IMR-90 (cell line): Measurements from ENCODE around the gene MALL. TPM values are rescaled to one million over a fixed set of nuclear protein-coding genes. Genes with fewer than 3 reads are reported as not detected.
"Not testable (repeated sequence)": the region's sequence is repeated elsewhere in the genome, so short reads cannot be mapped to it uniquely, and the experiment has no call there.

Experiments
- ATAC-seq: fragments of 200-7000 bp; cut with Tn5 transposase; 2 replicates; pipeline ENCODE4 v1.9.1; 2020; ENCODE audit warnings: low read depth, mild to moderate bottlenecking, moderate library complexity
- BruUV-seq: library from RNA; stranded (reverse); fragments of 400-500 nt; replicated peaks from 2 replicates; lab custom pipeline; 2021; lab: Mats Ljungman, UMichigan
- CTCF ChIA-PET: fragments of 300-600 bp; formaldehyde crosslinking; extraction: SDS; loops from one replicate; lab custom pipeline; 2021; ENCODE audit warnings: antibody characterized with exemption; lab: Yijun Ruan, JAX
- POLR2A ChIA-PET: fragments of 300-600 bp; sonication (Branson Sonifier 250); formaldehyde crosslinking; loops from one replicate; lab custom pipeline; 2022; ENCODE audit warnings: antibody characterized with exemption; ENCODE audit not compliant: unreplicated experiment; lab: Charles Lee
- DNase-seq: peaks from one replicate; pipeline ENCODE4 v3.0.0; 2013
- H2AFZ ChIP-seq: replicated peaks from 2 replicates; pipeline ENCODE3; 2013; ENCODE audit warnings: low read length, mild to moderate bottlenecking; ENCODE audit not compliant: poor library complexity
- H2AK5ac ChIP-seq: 2 replicates; pipeline ENCODE4 v1.6.1; 2013; ENCODE audit warnings: low read depth, low read length, inconsistent platforms
- H2AK9ac ChIP-seq: replicated peaks from 2 replicates; pipeline ENCODE3; 2013; ENCODE audit warnings: mild to moderate bottlenecking, low read depth, low read length, moderate library complexity; ENCODE audit not compliant: poor library complexity
- H2BK120ac ChIP-seq: 2 replicates; pipeline ENCODE4 v1.6.1; 2013; ENCODE audit warnings: low read depth, low read length, inconsistent platforms
- H2BK15ac ChIP-seq: 3 replicates; pipeline ENCODE4 v1.6.1; 2013; ENCODE audit warnings: low read depth, low read length, inconsistent platforms
- H2BK20ac ChIP-seq: 2 replicates; pipeline ENCODE4 v1.6.1; 2013; ENCODE audit warnings: low read depth, mild to moderate bottlenecking, inconsistent platforms, low read length, moderate library complexity
- H2BK5ac ChIP-seq: 2 replicates; pipeline ENCODE4 v1.6.1; 2013; ENCODE audit warnings: mild to moderate bottlenecking, low read depth, low read length, inconsistent platforms; ENCODE audit not compliant: poor library complexity, severe bottlenecking
- H3K14ac ChIP-seq: replicated peaks from 2 replicates; pipeline ENCODE4 v1.6.1; 2013; ENCODE audit warnings: low read depth, low read length, inconsistent platforms
- H3K18ac ChIP-seq: 2 replicates; pipeline ENCODE4 v1.6.1; 2013; ENCODE audit warnings: low read depth, low read length, control low read depth
- H3K23ac ChIP-seq: 2 replicates; pipeline ENCODE4 v1.6.1; 2013; ENCODE audit warnings: low read depth, low read length, inconsistent platforms
- H3K27ac ChIP-seq: 2 replicates; pipeline ENCODE4 v1.5.1; 2013; ENCODE audit warnings: mild to moderate bottlenecking, control low read depth, low read length; ENCODE audit not compliant: insufficient read depth
- H3K27me3 ChIP-seq: 2 replicates; pipeline ENCODE4 v1.6.1; 2013; ENCODE audit warnings: low read length; ENCODE audit not compliant: control insufficient read depth, insufficient read depth
- H3K36me3 ChIP-seq: 2 replicates; pipeline ENCODE4 v1.6.1; 2013; ENCODE audit warnings: low read length, mixed read lengths; ENCODE audit not compliant: control insufficient read depth, insufficient read depth
- H3K4ac ChIP-seq: 2 replicates; pipeline ENCODE4 v1.6.1; 2013; ENCODE audit warnings: low read depth, low read length, inconsistent platforms
- H3K4me1 ChIP-seq: 2 replicates; pipeline ENCODE4 v1.6.1; 2013; ENCODE audit warnings: low read length, mixed read lengths; ENCODE audit not compliant: control insufficient read depth, insufficient read depth
- H3K4me2 ChIP-seq: 2 replicates; pipeline ENCODE4 v1.6.1; 2013; ENCODE audit warnings: low read depth, mild to moderate bottlenecking, control low read depth, low read length, moderate library complexity
- H3K4me3 ChIP-seq: 2 replicates; pipeline ENCODE4 v1.5.1; 2013; ENCODE audit warnings: low read depth, mild to moderate bottlenecking, control low read depth, low read length, moderate library complexity; ENCODE audit not compliant: insufficient read depth
- H3K56ac ChIP-seq: 2 replicates; pipeline ENCODE4 v1.6.1; 2013; ENCODE audit warnings: low read length, inconsistent platforms; ENCODE audit not compliant: insufficient read depth; ENCODE audit errors: extremely low read depth
- H3K79me1 ChIP-seq, 2 experiments: 2 replicates each; pipeline ENCODE4 v1.6.1; 2013; ENCODE audit warnings: low read length in 2 of 2, inconsistent platforms in 1 of 2, low read depth in 1 of 2
- H3K9ac ChIP-seq: 2 replicates; pipeline ENCODE4 v1.6.1; 2013; ENCODE audit warnings: low read depth, low read length, control low read depth
- H3K9me1 ChIP-seq: 2 replicates; pipeline ENCODE4 v1.6.1; 2013; ENCODE audit warnings: low read length, inconsistent platforms; ENCODE audit not compliant: insufficient read depth
- H3K9me3 ChIP-seq: 2 replicates; pipeline ENCODE4 v1.6.1; 2013; ENCODE audit warnings: low read length; ENCODE audit not compliant: control insufficient read depth, insufficient read depth
- H4K20me1 ChIP-seq: 2 replicates; pipeline ENCODE4 v1.6.1; 2013; ENCODE audit warnings: low read length, inconsistent platforms; ENCODE audit not compliant: insufficient read depth
- H4K5ac ChIP-seq: 2 replicates; pipeline ENCODE4 v1.6.1; 2013; ENCODE audit warnings: mild to moderate bottlenecking, low read depth, low read length, control low read depth
- H4K8ac ChIP-seq, 2 experiments: 2 replicates each; pipeline ENCODE4 v1.6.1; 2013; ENCODE audit warnings: low read depth in 2 of 2, low read length in 2 of 2, control low read depth in 1 of 2, inconsistent platforms in 1 of 2
- H4K91ac ChIP-seq: 2 replicates; pipeline ENCODE4 v1.6.1; 2013; ENCODE audit warnings: low read depth, low read length, inconsistent platforms; ENCODE audit not compliant: insufficient read depth
- WGBS, 2 experiments: methylation state at CpG; one replicate each; pipeline versions ENCODE4 v1.1.5 to v1.1.7; 2013; ENCODE audit warnings: missing lambda C conversion rate in 2 of 2; ENCODE audit not compliant: insufficient read length in 1 of 2; ENCODE audit errors: extremely low coverage in 2 of 2; 5-methylcytosine and 5-hydroxymethylcytosine counted together
- dilution Hi-C: fragments of 300-500 bp; cut with HindIII; formaldehyde crosslinking; loops from one replicate; pipeline ENCODE4 v1.14.3; 2018; ENCODE audit warnings: low sequenced_read_pairs; ENCODE audit not compliant: unreplicated experiment
- in situ Hi-C: fragments of 300-500 bp; cut with MboI; formaldehyde crosslinking; loops from 3 replicates; pipeline ENCODE4 v1.14.3; 2019; ENCODE audit warnings: low sequenced_read_pairs, inconsistent platforms, mixed read lengths
- intact Hi-C: fragments of 100-400 bp; cut with micrococcal nuclease; formaldehyde crosslinking; loops from 2 replicates; pipeline ENCODE4 v1.10.0; 2022
- polyA plus RNA-seq, 3 experiments: library from polyadenylated mRNA; depleted of rRNA; stranded (reverse); fragments of >200 nt; gene quantifications; 2 replicates each; pipeline ENCODE4 v1.2.3, GENCODE V29; 2012; ENCODE audit warnings: low replicate concordance in 1 of 3
- total RNA-seq: library from RNA; depleted of rRNA; stranded (reverse); fragments of >200 nt; gene quantifications from 2 replicates; pipeline ENCODE4 v1.2.3, GENCODE V29; 2012

Gene MALL
- total and polyA plus RNA-seq, 2 of the 4 experiments (the other 2 are of a cell fraction): 1.6 TPM

- H3K27me3 ChIP-seq, H2AFZ ChIP-seq, H3K4me2 ChIP-seq, H3K27ac ChIP-seq, H2BK5ac ChIP-seq, BruUV-seq, H3K14ac ChIP-seq, H3K36me3 ChIP-seq, H3K4me3 ChIP-seq, H4K5ac ChIP-seq, H3K18ac ChIP-seq, intact Hi-C loops, H3K23ac ChIP-seq, DNase-seq, H2AK9ac ChIP-seq, H3K9ac ChIP-seq, H2AK5ac ChIP-seq, H3K9me1 ChIP-seq, ATAC-seq, CTCF ChIA-PET, dilution Hi-C loops, H3K56ac ChIP-seq, H4K91ac ChIP-seq, H3K9me3 ChIP-seq, H3K79me1 ChIP-seq, H4K8ac ChIP-seq, POLR2A ChIA-PET, H3K4me1 ChIP-seq, H2BK120ac ChIP-seq, H4K20me1 ChIP-seq, H3K4ac ChIP-seq, H2BK20ac ChIP-seq, in situ Hi-C loops, H2BK15ac ChIP-seq: not testable (repeated sequence)
- no CpG with 5 or more reads among the region's 11 CpGs for WGBS, 2 experiments
Measured at GRCh38 chr2:110059009-110059693, 56.5 kb downstream of the MALL start.

- H2AFZ ChIP-seq, H3K4ac ChIP-seq, H3K14ac ChIP-seq, H2BK120ac ChIP-seq, H3K9ac ChIP-seq, H3K18ac ChIP-seq, H4K5ac ChIP-seq, intact Hi-C loops, H3K4me3 ChIP-seq, H3K56ac ChIP-seq, H2BK15ac ChIP-seq, BruUV-seq, H2BK5ac ChIP-seq, ATAC-seq, H3K9me3 ChIP-seq, H2AK5ac ChIP-seq, H3K4me2 ChIP-seq, H4K20me1 ChIP-seq, H4K91ac ChIP-seq, H4K8ac ChIP-seq, H3K4me1 ChIP-seq, dilution Hi-C loops, H3K27ac ChIP-seq, POLR2A ChIA-PET, H3K79me1 ChIP-seq, H3K27me3 ChIP-seq, DNase-seq, H2AK9ac ChIP-seq, H3K9me1 ChIP-seq, H3K36me3 ChIP-seq, H2BK20ac ChIP-seq, CTCF ChIA-PET, H3K23ac ChIP-seq, in situ Hi-C loops: not testable (repeated sequence)
Measured at GRCh38 chr2:110058034-110058433, 57.6 kb downstream of the MALL start.
